HEK293 (cell line): ENCODE data around the gene TMIGD1.
"Not testable (repeated sequence)": the region's sequence is repeated elsewhere in the genome, so short reads cannot be mapped to it uniquely, and the experiment has no call there.

ENCODE experiments used
- CTCF ChIA-PET: fragments of 350-600 bp; formaldehyde crosslinking; extraction: SDS; loops from one replicate; lab custom pipeline; 2021; ENCODE audit warnings: antibody characterized with exemption; lab: Yijun Ruan, JAX
- POLR2A ChIA-PET: fragments of 300-600 bp; formaldehyde crosslinking; extraction: SDS; loops from one replicate; lab custom pipeline; 2020; ENCODE audit warnings: antibody characterized with exemption, inconsistent platforms; lab: Yijun Ruan, JAX
- H3K27ac ChIP-seq: fragments of 200-500 bp; sonication (Bioruptor generic); 2 replicates; pipeline ENCODE4 v1.5.1; 2014; ENCODE audit warnings: low read depth, low read length, control low read depth, inconsistent platforms; ENCODE audit errors: extremely low read depth
- H3K36me3 ChIP-seq, 2 experiments: fragments of 200-500 bp in 1 of 2; sonication (Bioruptor generic) in 1 of 2; 1 replicate in 1 of 2; 2 replicates in 1 of 2; pipeline ENCODE4 v1.5.1; 2014 to 2017; ENCODE audit warnings: inconsistent platforms in 2 of 2, low read length in 2 of 2; ENCODE audit not compliant: control insufficient read depth in 2 of 2, insufficient read depth in 1 of 2
- H3K4me1 ChIP-seq: fragments of 200-500 bp; sonication (Bioruptor generic); 2 replicates; pipeline ENCODE4 v1.5.1; 2014; ENCODE audit warnings: mild to moderate bottlenecking, low read length, inconsistent platforms; ENCODE audit not compliant: control insufficient read depth, insufficient read depth
- H3K4me3 ChIP-seq: 2 replicates; pipeline ENCODE4 v1.5.1; 2011; ENCODE audit warnings: low read depth, mild to moderate bottlenecking, control low read depth, low read length, moderate library complexity
- H3K9me3 ChIP-seq: fragments of 200-500 bp; sonication (Bioruptor generic); 2 replicates; pipeline ENCODE4 v1.5.1; 2014; ENCODE audit warnings: low read depth, low read length, inconsistent platforms; ENCODE audit not compliant: control insufficient read depth, insufficient read depth
- SETDB1 ChIP-seq: IDR thresholded peaks from one replicate; pipeline ENCODE4 v1.6.1; 2017; ENCODE audit warnings: mild to moderate bottlenecking, low read length, moderate library complexity, mixed read lengths; ENCODE audit not compliant: insufficient read length
- SP2 ChIP-seq: fragments of 450-650 bp; formaldehyde crosslinking; IDR thresholded peaks from 2 replicates; pipeline ENCODE4 v1.5.1; 2016; ENCODE audit warnings: missing biosample characterization, missing genetic modification characterization
- TCF7L2 ChIP-seq: IDR thresholded peaks from 2 replicates; pipeline ENCODE4 v1.6.1; 2011; ENCODE audit warnings: low read depth, mild to moderate bottlenecking, inconsistent platforms, low read length, moderate library complexity, borderline replicate concordance
- YY2 ChIP-seq: fragments of 450-650 bp; formaldehyde crosslinking; IDR thresholded peaks from 2 replicates; pipeline ENCODE4 v1.5.1; 2016; ENCODE audit warnings: missing biosample characterization, missing genetic modification characterization
- ZFP3 ChIP-seq: fragments of 450-650 bp; formaldehyde crosslinking; IDR thresholded peaks from 2 replicates; pipeline ENCODE4 v1.5.1; 2016; ENCODE audit warnings: low read depth, missing biosample characterization, missing genetic modification characterization
- ZFP69B ChIP-seq: fragments of 450-650 bp; formaldehyde crosslinking; IDR thresholded peaks from 2 replicates; pipeline ENCODE4 v1.5.1; 2016; ENCODE audit warnings: missing biosample characterization, missing genetic modification characterization
- ZNF121 ChIP-seq: fragments of 450-650 bp; formaldehyde crosslinking; IDR thresholded peaks from 2 replicates; pipeline ENCODE4 v1.5.1; 2016; ENCODE audit warnings: missing biosample characterization, missing genetic modification characterization
- ZNF174 ChIP-seq: fragments of 450-650 bp; formaldehyde crosslinking; IDR thresholded peaks from 2 replicates; pipeline ENCODE4 v1.5.0; 2017; ENCODE audit warnings: missing biosample characterization, mild to moderate bottlenecking, missing genetic modification characterization
- ZNF184 ChIP-seq: fragments of 450-650 bp; IDR thresholded peaks from 2 replicates; pipeline ENCODE4 v1.5.1; 2018; ENCODE audit warnings: missing biosample characterization, mild to moderate bottlenecking, missing genetic modification characterization
- ZNF211 ChIP-seq: fragments of 450-650 bp; formaldehyde crosslinking; IDR thresholded peaks from 2 replicates; pipeline ENCODE4 v1.5.1; 2016; ENCODE audit warnings: low read depth, missing biosample characterization, missing genetic modification characterization
- ZNF223 ChIP-seq: fragments of 450-650 bp; formaldehyde crosslinking; IDR thresholded peaks from 2 replicates; pipeline ENCODE4 v1.5.1; 2016; ENCODE audit warnings: missing biosample characterization, missing genetic modification characterization
- ZNF341 ChIP-seq: fragments of 450-650 bp; formaldehyde crosslinking; IDR thresholded peaks from 2 replicates; pipeline ENCODE4; 2016; ENCODE audit warnings: low read depth, missing biosample characterization, missing genetic modification characterization
- ZNF391 ChIP-seq: fragments of 450-650 bp; formaldehyde crosslinking; IDR thresholded peaks from 2 replicates; pipeline ENCODE4 v1.5.1; 2016; ENCODE audit warnings: low read depth, missing biosample characterization, missing genetic modification characterization, borderline replicate concordance
- ZNF423 ChIP-seq: fragments of 450-650 bp; formaldehyde crosslinking; IDR thresholded peaks from 2 replicates; pipeline ENCODE4 v1.5.1; 2016; ENCODE audit warnings: missing biosample characterization, missing genetic modification characterization
- ZNF664 ChIP-seq: fragments of 450-650 bp; formaldehyde crosslinking; IDR thresholded peaks from 2 replicates; pipeline ENCODE4 v1.5.1; 2016; ENCODE audit warnings: missing biosample characterization, missing genetic modification characterization
- ZNF785 ChIP-seq: fragments of 450-650 bp; formaldehyde crosslinking; IDR thresholded peaks from 2 replicates; pipeline ENCODE4 v1.5.1; 2016; ENCODE audit warnings: missing biosample characterization, missing genetic modification characterization
- TF ChIP-seq, protein P1 (sequence below): fragments of 450-650 bp; formaldehyde crosslinking; IDR thresholded peaks from 2 replicates; pipeline ENCODE4 v1.5.1; 2016; ENCODE audit warnings: missing biosample characterization, missing genetic modification characterization
- TF ChIP-seq, protein P2 (sequence below): fragments of 450-650 bp; formaldehyde crosslinking; conservative IDR thresholded peaks from 2 replicates; pipeline ENCODE4 v1.5.1; 2016; ENCODE audit warnings: low read depth, missing biosample characterization, missing genetic modification characterization
- TF ChIP-seq, protein P3 (sequence below): fragments of 450-650 bp; formaldehyde crosslinking; IDR thresholded peaks from 2 replicates; pipeline ENCODE4 v1.5.1; 2016; ENCODE audit warnings: missing biosample characterization, missing genetic modification characterization

TMIGD1 gene

DNA sequence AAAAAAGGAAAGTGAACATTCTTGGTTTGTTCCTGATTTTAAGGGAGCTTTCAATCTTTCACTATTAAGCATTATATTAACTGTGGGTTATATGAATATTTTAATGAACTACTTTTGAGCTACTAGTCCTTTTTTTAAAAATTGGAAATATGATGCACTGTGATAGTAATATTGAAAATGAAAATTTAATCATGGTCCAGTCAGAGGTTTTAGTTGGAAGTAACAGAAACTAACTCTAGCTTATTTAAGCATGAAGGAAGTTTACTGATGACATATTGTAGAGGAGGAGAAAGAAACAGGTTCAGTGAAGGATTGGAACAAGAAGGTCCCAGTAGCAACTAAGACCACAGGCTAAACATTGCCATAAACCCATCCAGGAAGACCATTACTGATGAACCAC is 20.8 kb upstream of the TMIGD1 start (continued):
- TF ChIP-seq, protein P1, sequence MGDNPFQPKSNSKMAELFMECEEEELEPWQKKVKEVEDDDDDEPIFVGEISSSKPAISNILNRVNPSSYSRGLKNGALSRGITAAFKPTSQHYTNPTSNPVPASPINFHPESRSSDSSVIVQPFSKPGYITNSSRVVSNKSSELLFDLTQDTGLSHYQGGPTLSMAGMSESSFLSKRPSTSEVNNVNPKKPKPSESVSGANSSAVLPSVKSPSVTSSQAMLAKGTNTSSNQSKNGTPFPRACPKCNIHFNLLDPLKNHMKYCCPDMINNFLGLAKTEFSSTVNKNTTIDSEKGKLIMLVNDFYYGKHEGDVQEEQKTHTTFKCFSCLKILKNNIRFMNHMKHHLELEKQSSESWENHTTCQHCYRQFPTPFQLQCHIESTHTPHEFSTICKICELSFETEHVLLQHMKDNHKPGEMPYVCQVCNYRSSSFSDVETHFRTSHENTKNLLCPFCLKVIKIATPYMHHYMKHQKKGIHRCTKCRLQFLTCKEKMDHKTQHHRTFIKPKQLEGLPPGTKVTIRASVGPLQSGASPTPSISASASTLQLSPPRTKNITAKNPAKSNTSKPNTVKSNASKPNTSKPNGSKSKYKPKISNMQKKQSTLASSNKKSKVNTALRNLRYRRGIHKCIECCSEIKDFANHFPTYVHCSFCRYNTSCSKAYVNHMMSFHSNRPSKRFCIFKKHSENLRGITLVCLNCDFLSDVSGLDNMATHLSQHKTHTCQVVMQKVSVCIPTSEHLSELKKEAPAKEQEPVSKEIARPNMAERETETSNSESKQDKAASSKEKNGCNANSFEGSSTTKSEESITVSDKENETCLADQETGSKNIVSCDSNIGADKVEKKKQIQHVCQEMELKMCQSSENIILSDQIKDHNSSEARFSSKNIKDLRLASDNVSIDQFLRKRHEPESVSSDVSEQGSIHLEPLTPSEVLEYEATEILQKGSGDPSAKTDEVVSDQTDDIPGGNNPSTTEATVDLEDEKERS = no peak
- TF ChIP-seq SP2 (tag by site-specific recombination) (no peak), TCF7L2 (no peak), YY2 (no peak)

DNA sequence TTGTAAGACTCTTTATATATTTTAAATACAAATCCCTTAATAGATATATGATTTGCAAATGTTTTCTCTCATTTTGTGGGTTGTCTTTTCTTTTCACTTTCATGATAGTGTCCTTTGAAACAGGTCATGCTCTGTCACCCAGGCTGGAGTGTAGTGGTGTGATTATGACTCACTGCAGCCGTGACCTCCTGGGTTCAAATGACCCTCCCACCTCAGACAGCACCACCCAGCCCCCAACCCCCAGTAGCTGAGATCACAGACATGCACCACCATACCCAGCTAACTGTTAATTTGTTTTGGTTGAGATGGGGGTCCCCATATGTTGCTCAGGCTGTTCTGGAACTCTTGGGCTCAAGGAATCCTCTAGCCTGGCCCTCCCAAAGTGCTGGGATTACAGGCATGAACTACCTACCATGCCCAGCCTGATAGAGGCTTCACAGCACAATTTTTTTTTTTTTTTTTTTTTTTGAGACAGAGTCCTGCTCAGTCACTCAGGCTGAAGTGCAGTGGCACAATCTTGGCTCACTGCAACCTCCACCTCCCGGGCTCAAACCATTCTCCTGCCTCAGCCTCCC is 18.5 kb upstream of the TMIGD1 start:
- H3K9me3 ChIP-seq = no peaks in the 10 kb centered on the region
- no peak overlapping the region for H3K4me3 ChIP-seq
- POLR2A ChIA-PET = interaction anchor here (0.7 kb wide), 1 partner anchor 9 kb away, joined by 3 read pairs; no protein-coding TSS in a partner anchor
- no peaks in the 10 kb centered on the region for H3K36me3 ChIP-seq
- CTCF ChIA-PET = no interaction called here
- TF ChIP-seq ZNF211 (tag by site-specific recombination) (no peak), ZNF423 (no peak), ZNF174 (no peak), ZNF391 (no peak)
- no peaks in the 10 kb centered on the region for H3K4me1 ChIP-seq
- no peak overlapping the region for H3K27ac ChIP-seq

DNA sequence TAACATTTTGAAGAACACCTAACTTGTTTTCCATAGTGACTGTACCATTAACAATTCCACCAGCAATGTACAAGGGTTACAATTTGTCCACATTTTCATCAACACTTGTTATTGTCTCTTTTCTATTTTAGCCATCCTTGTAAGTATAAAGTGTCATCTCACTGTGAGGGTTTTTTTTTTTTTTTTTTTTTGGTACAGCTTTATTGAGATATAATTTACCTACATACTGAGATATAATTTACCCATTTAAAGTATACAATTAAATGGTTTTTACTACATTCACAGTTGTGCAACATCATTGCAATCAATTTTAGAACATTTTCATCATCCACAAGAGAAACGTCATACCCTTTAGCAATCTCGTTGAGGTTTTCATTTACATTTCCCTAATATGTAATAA is 17.9 kb upstream of the TMIGD1 start:
- TF ChIP-seq ZNF664 (tag by site-specific recombination) (peak; percentile 95), ZFP3 (tag by site-specific recombination) (no peak), SETDB1 (peak; percentile 21), ZNF184 (tag by site-specific recombination) (peak; percentile 90)
- H3K27ac ChIP-seq = no peak overlapping the region
- POLR2A ChIA-PET = no interaction called here

DNA sequence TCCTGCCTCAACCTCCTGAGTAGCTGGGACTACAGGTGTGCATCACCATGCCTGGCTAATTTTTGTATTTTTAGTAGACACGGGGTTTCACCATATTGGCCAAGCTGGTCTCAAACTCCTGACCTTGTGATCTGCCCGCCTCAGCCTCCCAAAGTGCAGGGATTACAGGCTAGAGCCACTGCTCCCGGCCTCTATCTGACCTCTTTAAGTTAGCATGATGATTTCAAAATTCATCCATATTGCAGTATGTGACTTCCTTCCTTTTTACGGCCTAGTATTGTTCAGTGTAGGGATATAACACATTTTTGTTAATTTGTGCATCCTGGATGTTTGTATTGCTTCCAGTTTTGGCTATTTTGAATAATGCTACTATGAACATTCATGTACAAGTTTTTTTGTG is 17.4 kb upstream of the TMIGD1 start:
- CTCF ChIA-PET, H3K4me3 ChIP-seq, H3K36me3 ChIP-seq, POLR2A ChIA-PET, H3K4me1 ChIP-seq, H3K9me3 ChIP-seq, H3K27ac ChIP-seq: not testable (repeated sequence)

More for the DNA sequence above, 17.9 kb upstream of the TMIGD1 start:
- CTCF ChIA-PET = no interaction called here
- H3K9me3 ChIP-seq = no peaks in the 10 kb centered on the region
- no peak overlapping the region for H3K4me3 ChIP-seq
- H3K4me1 ChIP-seq = no peaks in the 10 kb centered on the region
- no peaks in the 10 kb centered on the region for H3K36me3 ChIP-seq

GRCh38 chr17:30349252-30349651 is 15.4 kb upstream of the TMIGD1 start:
- H3K27ac ChIP-seq = no peak overlapping the region
- H3K36me3 ChIP-seq = no peaks in the 10 kb centered on the region
- no peak overlapping the region for H3K4me3 ChIP-seq
- H3K4me1 ChIP-seq = peaks cover 4% of the 10 kb centered on the region; the same call in 1 of the 2 replicates
- POLR2A ChIA-PET = no interaction called here
- CTCF ChIA-PET = interaction anchor here (0.7 to 1.9 kb wide), 2 partner anchors 9 to 13 kb away, joined by 3 to 9 read pairs; no protein-coding TSS in a partner anchor
- no peaks in the 10 kb centered on the region for H3K9me3 ChIP-seq
- TF ChIP-seq, protein P2, sequence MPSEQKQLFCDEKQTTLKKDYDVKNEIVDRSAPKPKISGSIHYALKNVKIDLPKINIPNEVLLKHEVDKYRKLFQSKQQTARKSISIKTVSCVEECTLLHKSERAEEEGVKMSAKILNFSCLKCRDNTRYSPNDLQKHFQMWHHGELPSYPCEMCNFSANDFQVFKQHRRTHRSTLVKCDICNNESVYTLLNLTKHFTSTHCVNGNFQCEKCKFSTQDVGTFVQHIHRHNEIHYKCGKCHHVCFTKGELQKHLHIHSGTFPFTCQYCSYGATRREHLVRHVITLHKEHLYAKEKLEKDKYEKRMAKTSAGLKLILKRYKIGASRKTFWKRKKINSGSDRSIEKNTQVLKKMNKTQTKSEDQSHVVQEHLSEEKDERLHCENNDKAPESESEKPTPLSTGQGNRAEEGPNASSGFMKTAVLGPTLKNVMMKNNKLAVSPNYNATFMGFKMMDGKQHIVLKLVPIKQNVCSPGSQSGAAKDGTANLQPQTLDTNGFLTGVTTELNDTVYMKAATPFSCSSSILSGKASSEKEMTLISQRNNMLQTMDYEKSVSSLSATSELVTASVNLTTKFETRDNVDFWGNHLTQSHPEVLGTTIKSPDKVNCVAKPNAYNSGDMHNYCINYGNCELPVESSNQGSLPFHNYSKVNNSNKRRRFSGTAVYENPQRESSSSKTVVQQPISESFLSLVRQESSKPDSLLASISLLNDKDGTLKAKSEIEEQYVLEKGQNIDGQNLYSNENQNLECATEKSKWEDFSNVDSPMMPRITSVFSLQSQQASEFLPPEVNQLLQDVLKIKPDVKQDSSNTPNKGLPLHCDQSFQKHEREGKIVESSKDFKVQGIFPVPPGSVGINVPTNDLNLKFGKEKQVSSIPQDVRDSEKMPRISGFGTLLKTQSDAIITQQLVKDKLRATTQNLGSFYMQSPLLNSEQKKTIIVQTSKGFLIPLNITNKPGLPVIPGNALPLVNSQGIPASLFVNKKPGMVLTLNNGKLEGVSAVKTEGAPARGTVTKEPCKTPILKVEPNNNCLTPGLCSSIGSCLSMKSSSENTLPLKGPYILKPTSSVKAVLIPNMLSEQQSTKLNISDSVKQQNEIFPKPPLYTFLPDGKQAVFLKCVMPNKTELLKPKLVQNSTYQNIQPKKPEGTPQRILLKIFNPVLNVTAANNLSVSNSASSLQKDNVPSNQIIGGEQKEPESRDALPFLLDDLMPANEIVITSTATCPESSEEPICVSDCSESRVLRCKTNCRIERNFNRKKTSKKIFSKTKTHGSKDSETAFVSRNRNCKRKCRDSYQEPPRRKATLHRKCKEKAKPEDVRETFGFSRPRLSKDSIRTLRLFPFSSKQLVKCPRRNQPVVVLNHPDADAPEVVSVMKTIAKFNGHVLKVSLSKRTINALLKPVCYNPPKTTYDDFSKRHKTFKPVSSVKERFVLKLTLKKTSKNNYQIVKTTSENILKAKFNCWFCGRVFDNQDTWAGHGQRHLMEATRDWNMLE = no peak
- TF ChIP-seq ZNF223 = no peak
- TF ChIP-seq ZNF121 (tag by site-specific recombination) = no peak
- no peak for TF ChIP-seq ZNF341 (tag by site-specific recombination)
- TF ChIP-seq, protein P3, sequence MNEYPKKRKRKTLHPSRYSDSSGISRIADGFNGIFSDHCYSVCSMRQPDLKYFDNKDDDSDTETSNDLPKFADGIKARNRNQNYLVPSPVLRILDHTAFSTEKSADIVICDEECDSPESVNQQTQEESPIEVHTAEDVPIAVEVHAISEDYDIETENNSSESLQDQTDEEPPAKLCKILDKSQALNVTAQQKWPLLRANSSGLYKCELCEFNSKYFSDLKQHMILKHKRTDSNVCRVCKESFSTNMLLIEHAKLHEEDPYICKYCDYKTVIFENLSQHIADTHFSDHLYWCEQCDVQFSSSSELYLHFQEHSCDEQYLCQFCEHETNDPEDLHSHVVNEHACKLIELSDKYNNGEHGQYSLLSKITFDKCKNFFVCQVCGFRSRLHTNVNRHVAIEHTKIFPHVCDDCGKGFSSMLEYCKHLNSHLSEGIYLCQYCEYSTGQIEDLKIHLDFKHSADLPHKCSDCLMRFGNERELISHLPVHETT (tag by site-specific recombination) = no peak
- TF ChIP-seq ZNF184 (tag by site-specific recombination) = no peak
- TF ChIP-seq ZFP69B (tag by site-specific recombination) = no peak
- TF ChIP-seq ZNF785 = no peak
